Suprapubic skin (tissue), 4 donors: ENCODE results near the gene PCK2. TPM values are rescaled to one million over a fixed set of nuclear protein-coding genes. Genes with fewer than 3 reads are reported as not detected.
"Not testable (repeated sequence)": the region's sequence is repeated elsewhere in the genome, so short reads cannot be mapped to it uniquely, and the experiment has no call there.

Experiments
- DNase-seq, 2 donors: peaks; one replicate each; pipeline ENCODE4 v3.0.0-alpha.2; 2019; ENCODE audit warnings: low spot score in 2 of 2
- H3K27ac ChIP-seq: fragments of 200-600 bp; sonication (generic); one replicate; pipeline ENCODE4 v1.5.1; 2019
- H3K27me3 ChIP-seq: fragments of 200-600 bp; sonication (generic); one replicate; pipeline ENCODE4 v1.5.1; 2019
- H3K36me3 ChIP-seq: fragments of 200-600 bp; sonication (generic); one replicate; pipeline ENCODE4 v1.5.1; 2019
- H3K4me1 ChIP-seq: fragments of 200-600 bp; sonication (generic); one replicate; pipeline ENCODE4 v1.5.1; 2019
- H3K4me3 ChIP-seq: fragments of 200-600 bp; sonication (generic); one replicate; pipeline ENCODE4 v1.5.1; 2019; ENCODE audit warnings: mild to moderate bottlenecking
- H3K9me3 ChIP-seq: fragments of 200-600 bp; sonication (generic); one replicate; pipeline ENCODE4 v1.5.1; 2019
- EP300 ChIP-seq: sonication (generic); formaldehyde crosslinking; IDR thresholded peaks from one replicate; pipeline ENCODE4 v1.6.1; 2017; ENCODE audit warnings: antibody characterized with exemption
- POLR2A ChIP-seq, 2 donors: fragments of 450-650 bp; IDR thresholded peaks; one replicate each; pipeline ENCODE4 v1.6.1; 2017; ENCODE audit warnings: antibody characterized with exemption in 2 of 2, mild to moderate bottlenecking in 2 of 2, moderate library complexity in 2 of 2
- POLR2AphosphoS5 ChIP-seq, 3 donors: sonication (generic); formaldehyde crosslinking; IDR thresholded peaks; one replicate each; pipeline ENCODE4 v1.6.1; 2017; ENCODE audit warnings: antibody characterized with exemption in 3 of 3
- WGBS: methylation state at CpG from one replicate; pipeline ENCODE4 v1.1.5; 2018; 5-methylcytosine and 5-hydroxymethylcytosine counted together
- total RNA-seq, 4 donors: library from RNA; depleted of rRNA; stranded (reverse); fragments of >200 nt; gene quantifications; one replicate each; pipeline ENCODE4 v1.1.0, GENCODE V29; 2016
- TF ChIP-seq, protein P1 (sequence below), 2 donors: fragments of 200-600 bp in 1 of 2; fragments of 450-650 bp in 1 of 2; sonication (generic) in 1 of 2; IDR thresholded peaks; one replicate each; pipeline ENCODE4 v1.5.1; 2016 to 2019; ENCODE audit warnings: antibody characterized with exemption in 2 of 2, mild to moderate bottlenecking in 1 of 2, moderate library complexity in 1 of 2

PCK2 gene
- total RNA-seq, 4 donors from 2014 or later, result 9.2 to 25.1 (median 14.4) TPM

DNA sequence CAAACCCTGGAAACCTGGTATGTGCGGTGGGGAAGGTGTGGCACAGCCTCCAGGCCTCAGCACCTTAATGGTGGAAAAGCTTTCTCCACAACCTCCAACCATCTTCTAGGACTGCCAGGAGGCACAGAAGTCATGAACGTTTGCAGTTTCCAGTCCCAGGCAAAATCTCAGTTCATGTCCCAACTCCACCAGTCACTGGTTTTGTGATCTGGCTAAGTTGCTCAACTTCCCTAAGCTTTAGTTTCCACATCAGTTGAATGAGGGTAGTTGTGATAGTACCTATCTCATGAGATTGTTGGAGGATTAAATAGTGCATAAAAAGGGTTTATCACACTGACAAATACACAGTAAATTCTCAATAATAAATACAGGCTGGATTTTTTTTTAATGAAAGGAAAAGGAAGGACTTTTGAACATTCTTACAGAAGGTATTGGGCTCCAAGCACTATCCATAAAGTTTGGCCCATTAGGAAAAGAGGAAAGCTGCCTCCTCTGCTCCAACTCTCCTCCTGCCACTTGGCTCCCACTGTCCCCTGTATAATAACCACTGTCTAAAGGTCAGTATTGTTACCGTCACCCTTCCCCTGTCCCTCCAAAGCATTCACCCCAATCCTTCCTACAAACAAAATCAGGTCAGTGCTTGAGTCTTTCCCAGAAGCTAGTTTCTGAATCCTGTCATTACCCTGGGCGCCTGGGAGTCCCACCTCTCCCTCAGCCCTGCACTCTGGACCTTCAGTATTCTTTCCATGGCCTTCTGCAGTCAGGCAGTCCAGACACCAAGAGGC is 6.3 kb downstream of the PCK2 start:
- Histone ChIP-seq H3K27me3 (no peaks in the 10 kb centered on the region), H3K4me1 (peaks cover 5% of the 10 kb centered on the region), H3K36me3 (peaks cover 35% of the 10 kb centered on the region), H3K4me3 (no peak overlapping the region), H3K27ac (no peak overlapping the region), H3K9me3 (no peaks in the 10 kb centered on the region)
- TF ChIP-seq EP300, result no peak
- no peak for TF ChIP-seq POLR2A (IDR thresholded peaks at IDR 0.05)
- TF ChIP-seq POLR2AphosphoS5 (IDR thresholded peaks at IDR 0.05), result no peak
- TF ChIP-seq, protein P1, sequence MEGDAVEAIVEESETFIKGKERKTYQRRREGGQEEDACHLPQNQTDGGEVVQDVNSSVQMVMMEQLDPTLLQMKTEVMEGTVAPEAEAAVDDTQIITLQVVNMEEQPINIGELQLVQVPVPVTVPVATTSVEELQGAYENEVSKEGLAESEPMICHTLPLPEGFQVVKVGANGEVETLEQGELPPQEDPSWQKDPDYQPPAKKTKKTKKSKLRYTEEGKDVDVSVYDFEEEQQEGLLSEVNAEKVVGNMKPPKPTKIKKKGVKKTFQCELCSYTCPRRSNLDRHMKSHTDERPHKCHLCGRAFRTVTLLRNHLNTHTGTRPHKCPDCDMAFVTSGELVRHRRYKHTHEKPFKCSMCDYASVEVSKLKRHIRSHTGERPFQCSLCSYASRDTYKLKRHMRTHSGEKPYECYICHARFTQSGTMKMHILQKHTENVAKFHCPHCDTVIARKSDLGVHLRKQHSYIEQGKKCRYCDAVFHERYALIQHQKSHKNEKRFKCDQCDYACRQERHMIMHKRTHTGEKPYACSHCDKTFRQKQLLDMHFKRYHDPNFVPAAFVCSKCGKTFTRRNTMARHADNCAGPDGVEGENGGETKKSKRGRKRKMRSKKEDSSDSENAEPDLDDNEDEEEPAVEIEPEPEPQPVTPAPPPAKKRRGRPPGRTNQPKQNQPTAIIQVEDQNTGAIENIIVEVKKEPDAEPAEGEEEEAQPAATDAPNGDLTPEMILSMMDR (IDR thresholded peaks at IDR 0.05), result no peak
- 84% methylated on average over 4 of the region's 4 CpGs for WGBS
- DNase-seq, result no peak

DNA sequence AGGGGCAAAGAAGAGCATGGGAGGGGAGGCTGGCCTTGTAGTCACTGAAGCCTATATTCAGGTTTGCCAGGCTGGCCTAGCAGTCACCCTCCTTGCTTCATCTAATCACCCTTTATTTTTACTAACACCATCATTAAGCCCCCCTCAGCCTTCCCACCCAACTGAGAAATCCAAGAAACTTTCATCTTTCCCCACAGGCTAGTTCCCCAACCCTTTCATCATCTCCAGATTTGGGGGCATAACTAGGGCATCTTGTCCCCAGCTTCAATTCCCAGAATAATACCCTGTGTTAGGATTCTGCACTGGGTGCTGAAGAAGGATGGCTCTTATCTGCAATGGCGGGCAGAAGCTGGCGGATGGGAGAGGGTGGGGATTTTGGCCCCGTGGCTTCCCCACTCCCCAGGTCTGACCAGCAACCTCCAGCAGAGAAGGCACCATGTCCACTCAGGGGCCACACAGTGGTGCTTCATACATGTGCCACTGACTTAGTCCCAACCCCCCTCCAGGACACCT is 6.9 kb downstream of the PCK2 start:
- TF ChIP-seq POLR2AphosphoS5 (IDR thresholded peaks at IDR 0.05), result no peak
- TF ChIP-seq POLR2A (IDR thresholded peaks at IDR 0.05), result no peak
- no peak for TF ChIP-seq EP300
- TF ChIP-seq, protein P1 (IDR thresholded peaks at IDR 0.05), result no peak
- no peaks in the 10 kb centered on the region for H3K27me3 ChIP-seq
- H3K4me1 ChIP-seq, result no peaks in the 10 kb centered on the region
- no peak for DNase-seq
- H3K4me3 ChIP-seq, result no peak overlapping the region
- H3K27ac ChIP-seq, result no peak overlapping the region
- H3K36me3 ChIP-seq, result peaks cover 35% of the 10 kb centered on the region
- no peaks in the 10 kb centered on the region for H3K9me3 ChIP-seq
- WGBS, result 86% methylated on average over 3 of the region's 3 CpGs

DNA sequence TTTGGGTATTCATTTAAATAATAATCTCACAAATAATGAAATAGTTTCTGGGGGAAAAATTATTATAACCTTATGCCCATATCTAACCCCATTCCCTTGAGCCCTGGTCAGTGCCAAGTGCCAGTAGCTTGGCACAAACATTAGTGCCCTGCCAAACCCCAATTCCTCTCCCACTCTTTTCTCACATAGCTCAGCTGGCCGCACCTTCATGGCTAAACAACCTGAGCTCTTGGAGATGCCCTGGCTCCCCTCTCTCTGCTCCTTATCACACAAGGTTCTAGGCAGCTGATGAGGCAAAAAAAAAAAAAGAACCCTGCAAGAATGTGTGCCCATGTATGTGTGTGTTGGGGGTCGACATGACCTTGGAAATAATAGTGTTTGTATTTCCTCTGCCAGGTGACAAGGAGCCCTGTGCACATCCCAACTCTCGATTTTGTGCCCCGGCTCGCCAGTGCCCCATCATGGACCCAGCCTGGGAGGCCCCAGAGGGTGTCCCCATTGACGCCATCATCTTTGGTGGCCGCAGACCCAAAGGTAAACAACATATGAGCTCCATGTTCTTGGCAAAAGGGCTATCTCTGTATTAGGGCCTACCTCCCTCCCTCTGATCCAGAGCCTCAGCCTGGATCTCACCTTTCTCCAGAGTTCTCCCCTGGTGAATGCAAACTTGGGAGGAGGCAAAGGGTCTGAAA is 8.4 kb downstream of the PCK2 start:
- H3K27ac ChIP-seq, result no peak overlapping the region
- peaks cover 35% of the 10 kb centered on the region for H3K36me3 ChIP-seq
- DNase-seq, result no peak
- 97% methylated on average over 7 of the region's 7 CpGs for WGBS
- no peaks in the 10 kb centered on the region for H3K27me3 ChIP-seq
- H3K4me3 ChIP-seq, result no peak overlapping the region
- peaks cover 6% of the 10 kb centered on the region for H3K4me1 ChIP-seq
- no peak for TF ChIP-seq POLR2A (IDR thresholded peaks at IDR 0.05)
- TF ChIP-seq, protein P1 (IDR thresholded peaks at IDR 0.05), result no peak
- TF ChIP-seq POLR2AphosphoS5 (IDR thresholded peaks at IDR 0.05), result no peak
- no peak for TF ChIP-seq EP300
- no peaks in the 10 kb centered on the region for H3K9me3 ChIP-seq

DNA sequence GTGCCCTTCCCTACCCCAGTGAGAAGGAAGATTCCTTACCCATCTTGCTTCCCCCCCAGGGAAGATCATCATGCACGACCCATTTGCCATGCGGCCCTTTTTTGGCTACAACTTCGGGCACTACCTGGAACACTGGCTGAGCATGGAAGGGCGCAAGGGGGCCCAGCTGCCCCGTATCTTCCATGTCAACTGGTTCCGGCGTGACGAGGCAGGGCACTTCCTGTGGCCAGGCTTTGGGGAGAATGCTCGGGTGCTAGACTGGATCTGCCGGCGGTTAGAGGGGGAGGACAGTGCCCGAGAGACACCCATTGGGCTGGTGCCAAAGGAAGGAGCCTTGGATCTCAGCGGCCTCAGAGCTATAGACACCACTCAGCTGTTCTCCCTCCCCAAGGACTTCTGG is 9.3 kb downstream of the PCK2 start:
- WGBS, result 94% methylated on average over 10 of the region's 13 CpGs
- DNase-seq, result no peak
- H3K4me3 ChIP-seq, result no peak overlapping the region
- H3K9me3 ChIP-seq, result no peaks in the 10 kb centered on the region
- peaks cover 6% of the 10 kb centered on the region for H3K4me1 ChIP-seq
- H3K27me3 ChIP-seq, result no peaks in the 10 kb centered on the region
- peaks cover 29% of the 10 kb centered on the region for H3K36me3 ChIP-seq
- no peak overlapping the region for H3K27ac ChIP-seq
- TF ChIP-seq POLR2AphosphoS5 (IDR thresholded peaks at IDR 0.05) (no peak), EP300 (no peak), POLR2A (IDR thresholded peaks at IDR 0.05) (no peak)

DNA sequence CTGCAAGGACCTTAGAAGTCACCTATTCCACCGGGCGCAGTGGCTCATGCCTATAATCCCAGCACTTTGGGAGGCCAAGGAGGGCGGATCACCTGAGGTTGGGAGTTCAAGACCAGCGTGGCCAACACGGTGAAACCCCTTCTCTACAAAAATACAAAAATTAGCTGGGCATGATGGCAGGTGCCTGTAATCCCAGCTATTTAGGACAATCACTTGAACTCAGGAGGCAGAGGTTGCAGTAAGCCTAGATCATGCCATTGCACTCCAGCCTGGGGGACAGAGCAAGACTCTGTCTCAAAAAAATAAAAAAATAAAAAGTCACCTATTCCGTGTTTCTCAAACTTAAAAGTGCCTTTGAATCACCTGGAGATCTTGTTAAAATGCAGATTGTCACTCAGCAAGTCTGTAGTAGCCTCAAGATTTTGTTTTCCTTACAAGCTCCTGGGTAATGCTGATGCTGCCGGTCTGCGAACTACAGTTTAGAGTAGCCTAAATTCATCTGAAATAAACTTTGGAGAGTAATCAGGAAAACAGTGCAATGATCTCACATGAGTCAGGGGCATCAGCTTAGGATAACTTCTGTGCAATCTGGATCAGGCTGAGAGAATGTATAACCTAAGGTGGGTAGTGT is 11.6 kb downstream of the PCK2 start:
- DNase-seq, H3K4me3 ChIP-seq, H3K27me3 ChIP-seq, H3K27ac ChIP-seq, H3K9me3 ChIP-seq: not testable (repeated sequence)
- Histone ChIP-seq H3K4me1 (peaks cover 14% of the 10 kb centered on the region), H3K36me3 (peaks cover 11% of the 10 kb centered on the region)
- 91% methylated on average over 8 of the region's 8 CpGs for WGBS
